Upper lobe of right lung (tissue), 1 donor: Measurements from ENCODE around the gene TTN. TPM values are rescaled to one million over a fixed set of nuclear protein-coding genes. Genes with fewer than 3 reads are reported as not detected.

Experiments used
- ATAC-seq: fragments of 200-7000 bp; cut with Tn5 transposase; one replicate; pipeline ENCODE4 v1.9.1; 2020; ENCODE audit warnings: mild to moderate bottlenecking, moderate library complexity
- DNase-seq: peaks from one replicate; pipeline ENCODE4 v3.0.0-alpha.2; 2020
- H3K27ac ChIP-seq: fragments of 200-600 bp; one replicate; pipeline ENCODE4 v1.8.0; 2022
- H3K27me3 ChIP-seq: fragments of 200-600 bp; one replicate; pipeline ENCODE4 v1.8.0; 2022; ENCODE audit warnings: mild to moderate bottlenecking
- H3K36me3 ChIP-seq: fragments of 200-600 bp; one replicate; pipeline ENCODE4 v1.8.0; 2022
- H3K4me1 ChIP-seq: fragments of 200-600 bp; one replicate; pipeline ENCODE4 v1.8.0; 2022
- H3K4me3 ChIP-seq: fragments of 200-600 bp; one replicate; pipeline ENCODE4 v1.8.0; 2022; ENCODE audit warnings: mild to moderate bottlenecking
- H3K9me3 ChIP-seq: fragments of 200-600 bp; one replicate; pipeline ENCODE4 v1.8.0; 2022
- intact Hi-C: fragments of 100-400 bp; cut with DNase I; formaldehyde crosslinking; loops from one replicate; pipeline ENCODE4 v1.11.0; 2022
- total RNA-seq: library from RNA; stranded (reverse); fragmentation: NEBNext Ultra II Directional; extraction: Animal tissue kit (Norgen Biotek cat#: 25700); gene quantifications from one replicate; pipeline ENCODE4 v1.2.1, GENCODE V29; 2021
- TF ChIP-seq, protein P1 (sequence below): fragments of 200-600 bp; IDR thresholded peaks from one replicate; pipeline ENCODE4 v1.8.0; 2022; ENCODE audit warnings: antibody characterized with exemption
- donor health status: DM: no; HTN: yes; CAD: no; lungs with severe emphysema.

Gene TTN
- total RNA-seq, 1 donor from 2014 or later = 19.6 TPM

- no peak overlapping the region for H3K27ac ChIP-seq
- no peaks in the 10 kb centered on the region for H3K9me3 ChIP-seq
- no peaks in the 10 kb centered on the region for H3K4me1 ChIP-seq
- ATAC-seq (no peak), DNase-seq (no peak)
- no peaks in the 10 kb centered on the region for H3K27me3 ChIP-seq
- TF ChIP-seq, protein P1, sequence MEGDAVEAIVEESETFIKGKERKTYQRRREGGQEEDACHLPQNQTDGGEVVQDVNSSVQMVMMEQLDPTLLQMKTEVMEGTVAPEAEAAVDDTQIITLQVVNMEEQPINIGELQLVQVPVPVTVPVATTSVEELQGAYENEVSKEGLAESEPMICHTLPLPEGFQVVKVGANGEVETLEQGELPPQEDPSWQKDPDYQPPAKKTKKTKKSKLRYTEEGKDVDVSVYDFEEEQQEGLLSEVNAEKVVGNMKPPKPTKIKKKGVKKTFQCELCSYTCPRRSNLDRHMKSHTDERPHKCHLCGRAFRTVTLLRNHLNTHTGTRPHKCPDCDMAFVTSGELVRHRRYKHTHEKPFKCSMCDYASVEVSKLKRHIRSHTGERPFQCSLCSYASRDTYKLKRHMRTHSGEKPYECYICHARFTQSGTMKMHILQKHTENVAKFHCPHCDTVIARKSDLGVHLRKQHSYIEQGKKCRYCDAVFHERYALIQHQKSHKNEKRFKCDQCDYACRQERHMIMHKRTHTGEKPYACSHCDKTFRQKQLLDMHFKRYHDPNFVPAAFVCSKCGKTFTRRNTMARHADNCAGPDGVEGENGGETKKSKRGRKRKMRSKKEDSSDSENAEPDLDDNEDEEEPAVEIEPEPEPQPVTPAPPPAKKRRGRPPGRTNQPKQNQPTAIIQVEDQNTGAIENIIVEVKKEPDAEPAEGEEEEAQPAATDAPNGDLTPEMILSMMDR = no peak
- H3K36me3 ChIP-seq = no peaks in the 10 kb centered on the region
- intact Hi-C loops = no loop called here
- no peak overlapping the region for H3K4me3 ChIP-seq
Measured at GRCh38 chr2:178827111-178827510, 19.9 kb upstream of the TTN start.

DNA sequence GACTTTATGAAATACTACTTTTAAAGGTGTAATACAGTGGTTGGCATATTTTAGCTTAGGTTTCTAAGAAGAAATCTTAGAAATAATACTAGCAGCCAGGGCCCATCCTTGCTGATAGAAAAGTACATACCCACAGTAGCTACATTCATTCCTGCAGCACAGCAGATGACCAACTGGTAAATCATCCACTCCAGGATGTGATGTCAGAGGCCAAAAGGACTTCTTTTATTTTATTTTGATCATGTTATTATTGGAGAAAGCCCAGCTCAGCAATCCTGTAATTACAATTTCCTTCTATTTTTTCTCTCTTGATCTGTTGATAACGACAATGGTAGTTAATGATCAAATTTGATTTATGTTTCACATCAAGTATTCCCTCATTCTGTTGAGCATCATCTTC is 18.0 kb upstream of the TTN start:
- TF ChIP-seq, protein P1 = no peak

GRCh38 chr2:178824181-178824580 is 17.0 kb upstream of the TTN start:
- TF ChIP-seq, protein P1 = no peak
- intact Hi-C loops = no loop called here
- no peaks in the 10 kb centered on the region for H3K4me1 ChIP-seq
- ATAC-seq (no peak), DNase-seq (no peak)
- no peaks in the 10 kb centered on the region for H3K27me3 ChIP-seq
- H3K4me3 ChIP-seq = no peak overlapping the region
- H3K9me3 ChIP-seq = no peaks in the 10 kb centered on the region
- no peaks in the 10 kb centered on the region for H3K36me3 ChIP-seq
- H3K27ac ChIP-seq = no peak overlapping the region

More for the DNA sequence above, 18.0 kb upstream of the TTN start:
- intact Hi-C loops = no loop called here
- no peaks in the 10 kb centered on the region for H3K27me3 ChIP-seq
- no peak for ATAC-seq
- DNase-seq = no peak
- no peak overlapping the region for H3K27ac ChIP-seq
- H3K4me3 ChIP-seq = no peak overlapping the region
- no peaks in the 10 kb centered on the region for H3K9me3 ChIP-seq
- H3K4me1 ChIP-seq = no peaks in the 10 kb centered on the region
- H3K36me3 ChIP-seq = no peaks in the 10 kb centered on the region

GRCh38 chr2:178819992-178820391 is 12.8 kb upstream of the TTN start:
- no peak overlapping the region for H3K4me3 ChIP-seq
- H3K27me3 ChIP-seq = no peaks in the 10 kb centered on the region
- TF ChIP-seq, protein P1 = no peak
- no peak overlapping the region for H3K27ac ChIP-seq
- no peaks in the 10 kb centered on the region for H3K9me3 ChIP-seq
- DNase-seq = no peak
- H3K36me3 ChIP-seq = no peaks in the 10 kb centered on the region
- intact Hi-C loops = no loop called here
- no peaks in the 10 kb centered on the region for H3K4me1 ChIP-seq
- no peak for ATAC-seq

DNA sequence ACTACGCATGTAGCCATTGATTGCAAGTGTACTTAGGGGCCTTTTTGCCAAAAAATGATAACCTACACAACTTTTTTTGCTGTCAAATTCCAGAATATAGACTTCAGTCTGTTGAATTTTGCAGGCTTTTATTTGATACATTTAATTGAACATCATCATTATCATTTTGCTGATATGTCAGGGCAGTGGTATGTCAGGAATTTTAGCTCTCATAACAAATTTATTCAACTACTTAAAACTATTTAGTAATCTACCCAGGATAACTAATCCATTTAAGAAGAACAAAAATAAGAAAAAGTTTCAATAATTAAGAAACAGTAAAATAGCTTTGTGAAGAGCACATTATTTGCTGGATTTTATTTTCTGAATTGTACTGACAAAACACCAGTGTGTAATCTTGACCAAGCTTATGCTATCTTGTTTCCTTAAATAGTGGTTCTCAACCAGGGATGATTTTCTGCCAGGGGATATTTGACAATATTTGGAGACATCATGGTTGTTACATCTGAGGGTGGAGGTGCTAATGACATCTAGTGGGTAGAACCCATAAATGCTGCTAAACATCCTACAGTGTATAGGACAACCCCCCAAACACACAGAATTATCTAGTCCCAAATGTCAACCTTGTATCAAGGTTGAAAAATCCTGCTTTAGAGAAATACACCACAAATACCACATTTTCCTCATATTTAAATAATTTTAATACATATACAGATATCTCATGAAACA is 12.1 kb upstream of the TTN start:
- no peaks in the 10 kb centered on the region for H3K9me3 ChIP-seq
- H3K27ac ChIP-seq = no peak overlapping the region
- ATAC-seq (no peak), DNase-seq (no peak)
- TF ChIP-seq, protein P1 = no peak
- H3K27me3 ChIP-seq = no peaks in the 10 kb centered on the region
- H3K4me1 ChIP-seq = no peaks in the 10 kb centered on the region
- no peaks in the 10 kb centered on the region for H3K36me3 ChIP-seq
- no peak overlapping the region for H3K4me3 ChIP-seq
- intact Hi-C loops = no loop called here

GRCh38 chr2:178811901-178812300 is 4.7 kb upstream of the TTN start:
- ATAC-seq (no peak), DNase-seq (no peak)
- Histone ChIP-seq H3K4me3 (no peak overlapping the region), H3K9me3 (no peaks in the 10 kb centered on the region), H3K4me1 (no peaks in the 10 kb centered on the region), H3K36me3 (no peaks in the 10 kb centered on the region), H3K27ac (no peak overlapping the region), H3K27me3 (no peaks in the 10 kb centered on the region)
- TF ChIP-seq, protein P1 = no peak
- intact Hi-C loops = no loop called here
